ENCODE results near the gene PRKACA.

DNA sequence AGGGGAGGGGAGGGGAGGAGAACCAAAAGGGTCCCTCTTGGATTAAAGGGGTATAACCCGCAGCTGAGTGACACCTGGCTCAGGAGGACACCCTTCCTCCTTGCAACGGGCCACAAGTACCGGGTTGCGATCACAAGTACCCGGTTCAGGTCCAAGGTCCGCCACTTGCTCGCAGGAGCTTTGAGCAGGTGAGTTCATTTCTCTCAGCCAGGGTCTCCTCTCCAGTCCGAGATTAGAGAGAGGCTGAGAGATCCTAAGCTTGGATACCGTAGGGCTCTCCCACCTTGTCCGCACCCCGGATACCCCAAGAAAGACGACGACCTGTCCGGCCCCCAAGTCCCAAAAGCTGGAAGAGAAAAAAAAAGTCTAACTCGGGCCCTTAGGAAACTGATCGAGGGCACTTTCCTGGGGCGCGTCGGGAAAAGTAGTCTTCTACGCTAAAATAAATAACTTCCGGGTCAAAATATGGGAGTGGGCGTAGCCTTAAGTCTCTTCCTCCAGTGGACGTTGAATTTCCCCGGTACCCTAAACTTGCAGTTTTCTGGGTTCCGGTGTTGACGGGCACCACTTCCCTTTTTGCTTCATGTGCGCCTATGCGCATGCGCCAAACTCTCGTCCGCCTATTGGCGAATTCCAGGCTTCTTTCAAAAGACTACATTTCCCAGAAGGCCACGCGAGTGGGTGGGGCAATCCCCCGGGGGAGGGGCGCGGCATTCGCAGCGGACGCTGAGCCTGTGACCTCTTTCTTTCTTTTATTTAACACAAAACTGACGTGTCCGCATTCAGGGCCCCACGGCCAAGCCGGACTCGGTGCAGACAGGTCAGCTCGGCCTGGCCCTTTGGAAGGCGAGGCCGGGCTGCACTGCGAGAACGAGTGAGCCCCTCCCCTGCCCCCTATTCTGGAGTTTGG is 36.4 kb downstream of the PRKACA start:
- TF ChIP-seq EZH2 (IDR thresholded peaks at IDR 0.05; ENCODE audit: borderline replicate concordance, low read depth, low read length, poor library complexity, severe bottlenecking) (no peak), CTCF (conservative IDR thresholded peaks at IDR 0.05; ENCODE audit: low read depth, low read length) (no peak)

Measured in A673 (cell line).